HEK293 (cell line): ENCODE data around the gene PBX2.

Experiments used
- BCL6B ChIP-seq: fragments of 450-650 bp; formaldehyde crosslinking; IDR thresholded peaks from 2 replicates; pipeline ENCODE4 v1.5.1; 2017; ENCODE audit warnings: missing biosample characterization, missing genetic modification characterization
- FEZF1 ChIP-seq: fragments of 450-650 bp; formaldehyde crosslinking; IDR thresholded peaks from 2 replicates; pipeline ENCODE4 v1.5.1; 2016; ENCODE audit warnings: missing biosample characterization, missing genetic modification characterization
- HOXC10 ChIP-seq: sonication (generic); formaldehyde crosslinking; IDR thresholded peaks from 2 replicates; pipeline ENCODE4 v1.8.1; 2023; ENCODE audit warnings: mild to moderate bottlenecking, missing genetic modification reagents
- INSM2 ChIP-seq: fragments of 450-650 bp; formaldehyde crosslinking; IDR thresholded peaks from 2 replicates; pipeline ENCODE4 v1.5.1; 2016; ENCODE audit warnings: missing biosample characterization, missing genetic modification characterization
- KLF16 ChIP-seq: fragments of 450-650 bp; formaldehyde crosslinking; IDR thresholded peaks from 2 replicates; pipeline ENCODE4 v1.5.1; 2017; ENCODE audit warnings: missing biosample characterization, missing genetic modification characterization
- KLF17 ChIP-seq: fragments of 450-650 bp; formaldehyde crosslinking; IDR thresholded peaks from 2 replicates; pipeline ENCODE4 v1.5.1; 2016; ENCODE audit warnings: missing biosample characterization, missing genetic modification characterization
- MEIS1 ChIP-seq: sonication (generic); formaldehyde crosslinking; IDR thresholded peaks from 2 replicates; pipeline ENCODE4 v1.8.1; 2022; ENCODE audit warnings: missing genetic modification reagents, mild to moderate bottlenecking, borderline replicate concordance
- RBAK ChIP-seq: fragments of 450-650 bp; formaldehyde crosslinking; IDR thresholded peaks from 2 replicates; pipeline ENCODE4 v1.5.1; 2016; ENCODE audit warnings: missing biosample characterization, missing genetic modification characterization
- REST ChIP-seq: fragments of 450-650 bp; formaldehyde crosslinking; IDR thresholded peaks from 2 replicates; pipeline ENCODE4 v1.5.1; 2016; ENCODE audit warnings: missing biosample characterization, missing genetic modification characterization
- ZBTB17 ChIP-seq: fragments of 450-650 bp; formaldehyde crosslinking; IDR thresholded peaks from 2 replicates; pipeline ENCODE4 v1.5.1; 2016; ENCODE audit warnings: missing biosample characterization, missing genetic modification characterization
- ZBTB26 ChIP-seq: fragments of 450-650 bp; formaldehyde crosslinking; optimal IDR thresholded peaks from 2 replicates; pipeline ENCODE3; 2016; ENCODE audit warnings: missing biosample characterization, mild to moderate bottlenecking, missing genetic modification characterization
- ZNF157 ChIP-seq: fragments of 450-650 bp; formaldehyde crosslinking; IDR thresholded peaks from 2 replicates; pipeline ENCODE4 v1.5.1; 2016; ENCODE audit warnings: missing biosample characterization, missing genetic modification characterization
- ZNF174 ChIP-seq: fragments of 450-650 bp; formaldehyde crosslinking; IDR thresholded peaks from 2 replicates; pipeline ENCODE4 v1.5.0; 2017; ENCODE audit warnings: missing biosample characterization, mild to moderate bottlenecking, missing genetic modification characterization
- ZNF175 ChIP-seq: fragments of 450-650 bp; formaldehyde crosslinking; IDR thresholded peaks from 2 replicates; pipeline ENCODE4 v1.5.1; 2016; ENCODE audit warnings: missing biosample characterization, missing genetic modification characterization
- ZNF2 ChIP-seq: fragments of 450-650 bp; formaldehyde crosslinking; IDR thresholded peaks from 2 replicates; pipeline ENCODE4 v1.5.1; 2016; ENCODE audit warnings: missing biosample characterization, missing genetic modification characterization
- ZNF214 ChIP-seq: fragments of 450-650 bp; formaldehyde crosslinking; IDR thresholded peaks from 2 replicates; pipeline ENCODE4 v1.5.1; 2017; ENCODE audit warnings: missing biosample characterization, mild to moderate bottlenecking, missing genetic modification characterization, borderline replicate concordance
- ZNF223 ChIP-seq: fragments of 450-650 bp; formaldehyde crosslinking; IDR thresholded peaks from 2 replicates; pipeline ENCODE4 v1.5.1; 2016; ENCODE audit warnings: missing biosample characterization, missing genetic modification characterization
- ZNF23 ChIP-seq: fragments of 450-650 bp; formaldehyde crosslinking; IDR thresholded peaks from 2 replicates; pipeline ENCODE4 v1.5.1; 2016; ENCODE audit warnings: missing biosample characterization, missing genetic modification characterization, borderline replicate concordance
- ZNF239 ChIP-seq: fragments of 450-650 bp; formaldehyde crosslinking; IDR thresholded peaks from 2 replicates; pipeline ENCODE4 v1.5.1; 2016; ENCODE audit warnings: missing biosample characterization, missing genetic modification characterization
- ZNF37A ChIP-seq: fragments of 450-650 bp; IDR thresholded peaks from 2 replicates; pipeline ENCODE4 v1.5.1; 2018; ENCODE audit warnings: missing biosample characterization, missing genetic modification characterization
- ZNF416 ChIP-seq: fragments of 450-650 bp; formaldehyde crosslinking; IDR thresholded peaks from 2 replicates; pipeline ENCODE4 v1.5.1; 2016; ENCODE audit warnings: missing biosample characterization, missing genetic modification characterization
- ZNF518A ChIP-seq: fragments of 450-650 bp; formaldehyde crosslinking; conservative IDR thresholded peaks from 2 replicates; pipeline ENCODE4 v1.5.1; 2016; ENCODE audit warnings: low read depth, missing biosample characterization, missing genetic modification characterization
- ZNF600 ChIP-seq: fragments of 450-650 bp; formaldehyde crosslinking; IDR thresholded peaks from 2 replicates; pipeline ENCODE4 v1.5.1; 2016; ENCODE audit warnings: missing biosample characterization, missing genetic modification characterization
- ZNF623 ChIP-seq: fragments of 450-650 bp; formaldehyde crosslinking; IDR thresholded peaks from 2 replicates; pipeline ENCODE4 v1.5.1; 2016; ENCODE audit warnings: missing biosample characterization, missing genetic modification characterization
- ZNF747 ChIP-seq: fragments of 450-650 bp; formaldehyde crosslinking; IDR thresholded peaks from 2 replicates; pipeline ENCODE4 v1.5.1; 2016; ENCODE audit warnings: missing biosample characterization, missing genetic modification characterization
- ZNF837 ChIP-seq: fragments of 450-650 bp; formaldehyde crosslinking; IDR thresholded peaks from 2 replicates; pipeline ENCODE4 v1.5.1; 2016; ENCODE audit warnings: missing biosample characterization, missing genetic modification characterization

PBX2 gene

GRCh38 chr6:32195902-32196681, 6.1 kb upstream of the PBX2 start (continued):
- TF ChIP-seq ZNF2 (tag by site-specific recombination) = peak; percentile 94
- TF ChIP-seq ZNF600 (tag by site-specific recombination) = no peak
- peak; percentile 50 for TF ChIP-seq ZBTB17 (tag by site-specific recombination)
- peak; percentile 49; the same call in 1 of the 2 replicates for TF ChIP-seq ZNF239 (tag by site-specific recombination)
- TF ChIP-seq ZNF23 (tag by site-specific recombination) = no peak
- no peak for TF ChIP-seq BCL6B (tag by site-specific recombination)
- TF ChIP-seq ZNF623 (tag by site-specific recombination) = 0 out of 2 replicates have a peak, but pooled peaks have one; percentile 5
- TF ChIP-seq ZNF157 (tag by site-specific recombination) = no peak
- no peak for TF ChIP-seq ZNF37A (tag by site-specific recombination)
- TF ChIP-seq INSM2 (tag by site-specific recombination) = no peak
- no peak for TF ChIP-seq RBAK
- no peak for TF ChIP-seq ZNF747 (tag by site-specific recombination)
- TF ChIP-seq ZNF416 (tag by site-specific recombination) = no peak
- no peak for TF ChIP-seq ZNF174 (tag by site-specific recombination)
- no peak for TF ChIP-seq ZNF837 (tag by site-specific recombination)
- peak; percentile 28 for TF ChIP-seq KLF17 (tag by site-specific recombination)
- TF ChIP-seq KLF16 = no peak; the same call in 1 of the 2 replicates
- TF ChIP-seq MEIS1 (CRISPR knock-in tag) = no peak
- TF ChIP-seq ZNF518A = no peak
- TF ChIP-seq ZNF175 (tag by site-specific recombination) = no peak
- 0 out of 2 replicates have a peak, but pooled peaks have one; percentile 39 for TF ChIP-seq ZNF223 (tag by site-specific recombination)
- no peak for TF ChIP-seq ZNF214 (tag by site-specific recombination)
- peak; percentile 33 for TF ChIP-seq REST (tag by site-specific recombination)
- no peak for TF ChIP-seq FEZF1 (tag by site-specific recombination)
- TF ChIP-seq ZBTB26 = peak; percentile 97
- peak; percentile 64; the same call in 1 of the 2 replicates for TF ChIP-seq HOXC10 (CRISPR knock-in tag)
